OCI-LY7 (cell line): ENCODE data around the gene DPF3. TPM values are rescaled to one million over a fixed set of nuclear protein-coding genes. Genes with fewer than 3 reads are reported as not detected.

ENCODE experiments used
- BruUV-seq: library from RNA; stranded (reverse); fragments of 400-500 nt; replicated peaks from 2 replicates; lab custom pipeline; 2021; lab: Mats Ljungman, UMichigan
- CTCF ChIA-PET: fragments of 300-600 bp; sonication (Branson Sonifier 250); formaldehyde crosslinking; loops from one replicate; lab custom pipeline; 2022; ENCODE audit warnings: antibody characterized with exemption; ENCODE audit not compliant: unreplicated experiment; lab: Charles Lee
- POLR2A ChIA-PET: fragments of 300-600 bp; sonication (Branson Sonifier 250); formaldehyde crosslinking; loops from one replicate; lab custom pipeline; 2022; ENCODE audit warnings: antibody characterized with exemption; lab: Charles Lee
- DNase-seq: peaks from one replicate; pipeline ENCODE4 v3.0.0-alpha.2; 2015; ENCODE audit warnings: low spot score
- H2AFZ ChIP-seq: fragments of 200-600 bp; sonication (generic), shearing (Covaris generic); 2 replicates; pipeline ENCODE4 v1.6.1; 2014; ENCODE audit warnings: mild to moderate bottlenecking, antibody characterized with exemption, low read length, moderate library complexity
- H3K27ac ChIP-seq: fragments of 200-600 bp; sonication (generic); 2 replicates; pipeline ENCODE4 v1.5.1; 2014; ENCODE audit warnings: mixed run types, low read depth, mild to moderate bottlenecking, moderate library complexity, low read length, inconsistent platforms; ENCODE audit not compliant: poor library complexity, severe bottlenecking
- H3K36me3 ChIP-seq: fragments of 200-600 bp; sonication (generic); 2 replicates; pipeline ENCODE4 v1.6.1; 2014; ENCODE audit warnings: mild to moderate bottlenecking, antibody characterized with exemption, low read length, moderate library complexity, mixed read lengths; ENCODE audit not compliant: insufficient read depth
- H3K4me1 ChIP-seq: fragments of 200-600 bp; sonication (generic); 2 replicates; pipeline ENCODE4 v1.5.1; 2014; ENCODE audit warnings: mild to moderate bottlenecking, low read length; ENCODE audit not compliant: insufficient read depth, poor library complexity, severe bottlenecking
- H3K4me2 ChIP-seq: fragments of 200-600 bp; sonication (generic); 2 replicates; pipeline ENCODE4 v1.6.1; 2014; ENCODE audit warnings: mild to moderate bottlenecking, low read length
- H3K4me3 ChIP-seq: fragments of 200-600 bp; sonication (generic); 2 replicates; pipeline ENCODE4 v1.5.1; 2014; ENCODE audit warnings: mild to moderate bottlenecking, low read depth, low read length; ENCODE audit not compliant: poor library complexity, severe bottlenecking
- H3K79me2 ChIP-seq: fragments of 200-600 bp; sonication (generic); 2 replicates; pipeline ENCODE4 v1.6.1; 2016; ENCODE audit warnings: low read depth, mild to moderate bottlenecking, low read length, moderate library complexity, mixed read lengths; ENCODE audit not compliant: insufficient read depth
- H3K9me2 ChIP-seq: fragments of 200-600 bp; sonication (generic); 2 replicates; pipeline ENCODE4 v1.6.1; 2016; ENCODE audit warnings: mild to moderate bottlenecking, low read length, mixed read lengths; ENCODE audit not compliant: insufficient read depth
- H3K9me3 ChIP-seq: fragments of 200-600 bp; sonication (generic); 2 replicates; pipeline ENCODE4 v1.6.1; 2014; ENCODE audit warnings: mild to moderate bottlenecking, mixed run types, low read length, mixed read lengths
- H4K20me1 ChIP-seq: fragments of 200-600 bp; sonication (generic); 2 replicates; pipeline ENCODE4 v1.6.1; 2014; ENCODE audit warnings: mild to moderate bottlenecking, antibody characterized with exemption, low read length, moderate library complexity, mixed read lengths; ENCODE audit not compliant: insufficient read depth
- CTCF ChIP-seq: fragments of 200-600 bp; sonication (generic); conservative IDR thresholded peaks from 2 replicates; pipeline ENCODE4 v1.5.1; 2014; ENCODE audit warnings: mild to moderate bottlenecking, antibody characterized with exemption, low read length, moderate library complexity, mixed read lengths
- EZH2phosphoT487 ChIP-seq: fragments of 200-600 bp; sonication (generic); IDR thresholded peaks from 2 replicates; pipeline ENCODE4 v1.6.1; 2018; ENCODE audit warnings: low read depth, borderline replicate concordance, mild to moderate bottlenecking, mixed run types, antibody characterized with exemption, low read length, moderate library complexity, mixed read lengths
- intact Hi-C: fragments of 100-400 bp; cut with micrococcal nuclease; formaldehyde crosslinking; loops from one replicate; pipeline ENCODE4 v1.10.0; 2022; ENCODE audit not compliant: unreplicated experiment
- total RNA-seq, 2 experiments: library from RNA; depleted of rRNA in 1 of 2; stranded (reverse); fragments of >200 nt in 1 of 2; shearing (Covaris generic) in 1 of 2; gene quantifications; 2 replicates each; pipeline ENCODE4 v1.2.3, GENCODE V29; 2014 to 2022

The DPF3 gene
- total RNA-seq, 2 experiments from 2014 or later = 0.42 TPM; not detected in 1

- H3K79me2 ChIP-seq = no peaks in the 10 kb centered on the region
- POLR2A ChIA-PET = interaction anchor here (0.7 kb wide), 1 partner anchor 29 kb away, joined by 3 read pairs; no protein-coding TSS in a partner anchor
- no peaks in the 10 kb centered on the region for H3K36me3 ChIP-seq
- intact Hi-C loops = no loop called here
- no peaks in the 10 kb centered on the region for H4K20me1 ChIP-seq
- CTCF ChIA-PET = no interaction called here
- no TSS peak for BruUV-seq
- H3K9me3 ChIP-seq = no peaks in the 10 kb centered on the region
- no peaks in the 10 kb centered on the region for H3K9me2 ChIP-seq
- H3K4me2 ChIP-seq = no peak overlapping the region
- H3K4me1 ChIP-seq = no peaks in the 10 kb centered on the region
- H3K4me3 ChIP-seq = no peak overlapping the region
- no peak for TF ChIP-seq EZH2phosphoT487
- TF ChIP-seq CTCF = no peak
- H3K27ac ChIP-seq = no peak overlapping the region
- DNase-seq = no peak
- no peak overlapping the region for H2AFZ ChIP-seq
These were observed 112.1 kb downstream of the DPF3 start for GRCh38 chr14:72781561-72782508.

- CTCF ChIA-PET = no interaction called here
- H3K9me3 ChIP-seq = no peaks in the 10 kb centered on the region
- POLR2A ChIA-PET = no interaction called here
These were observed 113.2 kb downstream of the DPF3 start for GRCh38 chr14:72780751-72781150.

More at GRCh38 chr14:72780751-72781150, 113.2 kb downstream of the DPF3 start:
- Histone ChIP-seq H3K36me3 (no peaks in the 10 kb centered on the region), H3K9me2 (no peaks in the 10 kb centered on the region), H2AFZ (no peak overlapping the region), H3K4me2 (no peak overlapping the region), H3K4me3 (no peak overlapping the region), H3K79me2 (no peaks in the 10 kb centered on the region), H3K4me1 (no peaks in the 10 kb centered on the region), H4K20me1 (no peaks in the 10 kb centered on the region), H3K27ac (no peak overlapping the region)
- BruUV-seq = no TSS peak
- intact Hi-C loops = no loop called here
- DNase-seq = no peak
- TF ChIP-seq CTCF = no peak
- no peak for TF ChIP-seq EZH2phosphoT487
